ENCODE results near the gene OTOG.

Gene OTOG

GRCh38 chr11:17640493-17641164 is 93.6 kb downstream of the OTOG start:
- H3K27me3 ChIP-seq (ENCODE audit: control insufficient read depth, insufficient read depth, low read length): peaks cover 2% of the 10 kb centered on the region
- no peaks in the 10 kb centered on the region for H3K4me1 ChIP-seq (ENCODE audit: control insufficient read depth, insufficient read depth, low read length)
- H3K36me3 ChIP-seq (ENCODE audit: control insufficient read depth, insufficient read depth, low read length): no peaks in the 10 kb centered on the region
- no peak overlapping the region for H3K9ac ChIP-seq (ENCODE audit: low read length)
- H3K4me3 ChIP-seq (ENCODE audit: low read length): no peak overlapping the region
- H3K27ac ChIP-seq (ENCODE audit: low read depth, low read length): no peak overlapping the region

GRCh38 chr11:17641792-17642350 is 94.8 kb downstream of the OTOG start:
- Histone ChIP-seq H3K27ac (ENCODE audit: low read depth, low read length) (no peak overlapping the region), H3K4me1 (ENCODE audit: control insufficient read depth, insufficient read depth, low read length) (no peaks in the 10 kb centered on the region), H3K36me3 (ENCODE audit: control insufficient read depth, insufficient read depth, low read length) (no peaks in the 10 kb centered on the region), H3K4me3 (ENCODE audit: low read length) (no peak overlapping the region), H3K27me3 (ENCODE audit: control insufficient read depth, insufficient read depth, low read length) (peaks cover 2% of the 10 kb centered on the region), H3K9ac (ENCODE audit: low read length) (no peak overlapping the region)

- no peak overlapping the region for H3K4me3 ChIP-seq (ENCODE audit: low read length)
- H3K36me3 ChIP-seq (ENCODE audit: control insufficient read depth, insufficient read depth, low read length): no peaks in the 10 kb centered on the region
- peaks cover 2% of the 10 kb centered on the region for H3K27me3 ChIP-seq (ENCODE audit: control insufficient read depth, insufficient read depth, low read length)
- no peaks in the 10 kb centered on the region for H3K4me1 ChIP-seq (ENCODE audit: control insufficient read depth, insufficient read depth, low read length)
- no peak overlapping the region for H3K9ac ChIP-seq (ENCODE audit: low read length)
- H3K27ac ChIP-seq (ENCODE audit: low read depth, low read length): no peak overlapping the region
Observed at GRCh38 chr11:17642370-17642769, 95.3 kb downstream of the OTOG start.

- H3K36me3 ChIP-seq (ENCODE audit: control insufficient read depth, insufficient read depth, low read length): no peaks in the 10 kb centered on the region
- peaks cover 2% of the 10 kb centered on the region for H3K27me3 ChIP-seq (ENCODE audit: control insufficient read depth, insufficient read depth, low read length)
- no peak overlapping the region for H3K27ac ChIP-seq (ENCODE audit: low read depth, low read length)
- H3K4me3 ChIP-seq (ENCODE audit: low read length): no peak overlapping the region
- no peak overlapping the region for H3K9ac ChIP-seq (ENCODE audit: low read length)
- no peaks in the 10 kb centered on the region for H3K4me1 ChIP-seq (ENCODE audit: control insufficient read depth, insufficient read depth, low read length)
Observed at GRCh38 chr11:17642980-17643379, 95.9 kb downstream of the OTOG start.

GRCh38 chr11:17643506-17644405 is 96.7 kb downstream of the OTOG start:
- no peaks in the 10 kb centered on the region for H3K4me1 ChIP-seq (ENCODE audit: control insufficient read depth, insufficient read depth, low read length)
- H3K27me3 ChIP-seq (ENCODE audit: control insufficient read depth, insufficient read depth, low read length): no peaks in the 10 kb centered on the region
- H3K36me3 ChIP-seq (ENCODE audit: control insufficient read depth, insufficient read depth, low read length): no peaks in the 10 kb centered on the region
- H3K9ac ChIP-seq (ENCODE audit: low read length): no peak overlapping the region
- no peak overlapping the region for H3K4me3 ChIP-seq (ENCODE audit: low read length)
- H3K27ac ChIP-seq (ENCODE audit: low read depth, low read length): no peak overlapping the region

- no peak overlapping the region for H3K9ac ChIP-seq (ENCODE audit: low read length)
- H3K27me3 ChIP-seq (ENCODE audit: control insufficient read depth, insufficient read depth, low read length): no peaks in the 10 kb centered on the region
- H3K36me3 ChIP-seq (ENCODE audit: control insufficient read depth, insufficient read depth, low read length): no peaks in the 10 kb centered on the region
- no peaks in the 10 kb centered on the region for H3K4me1 ChIP-seq (ENCODE audit: control insufficient read depth, insufficient read depth, low read length)
- no peak overlapping the region for H3K27ac ChIP-seq (ENCODE audit: low read depth, low read length)
- H3K4me3 ChIP-seq (ENCODE audit: low read length): no peak overlapping the region
Observed at GRCh38 chr11:17645190-17645970, 98.3 kb downstream of the OTOG start.

GRCh38 chr11:17646451-17647145 is 99.5 kb downstream of the OTOG start:
- H3K27ac ChIP-seq (ENCODE audit: low read depth, low read length): no peak overlapping the region
- no peaks in the 10 kb centered on the region for H3K4me1 ChIP-seq (ENCODE audit: control insufficient read depth, insufficient read depth, low read length)
- H3K27me3 ChIP-seq (ENCODE audit: control insufficient read depth, insufficient read depth, low read length): no peaks in the 10 kb centered on the region
- H3K36me3 ChIP-seq (ENCODE audit: control insufficient read depth, insufficient read depth, low read length): no peaks in the 10 kb centered on the region
- no peak overlapping the region for H3K9ac ChIP-seq (ENCODE audit: low read length)
- H3K4me3 ChIP-seq (ENCODE audit: low read length): no peak overlapping the region

- no peak overlapping the region for H3K27ac ChIP-seq (ENCODE audit: low read depth, low read length)
- no peak overlapping the region for H3K9ac ChIP-seq (ENCODE audit: low read length)
- H3K27me3 ChIP-seq (ENCODE audit: control insufficient read depth, insufficient read depth, low read length): no peaks in the 10 kb centered on the region
- no peaks in the 10 kb centered on the region for H3K4me1 ChIP-seq (ENCODE audit: control insufficient read depth, insufficient read depth, low read length)
- no peaks in the 10 kb centered on the region for H3K36me3 ChIP-seq (ENCODE audit: control insufficient read depth, insufficient read depth, low read length)
- no peak overlapping the region for H3K4me3 ChIP-seq (ENCODE audit: low read length)
Observed at GRCh38 chr11:17648528-17648927, 101.5 kb downstream of the OTOG start.

- Histone ChIP-seq H3K27me3 (ENCODE audit: control insufficient read depth, insufficient read depth, low read length) (no peaks in the 10 kb centered on the region), H3K4me1 (ENCODE audit: control insufficient read depth, insufficient read depth, low read length) (no peaks in the 10 kb centered on the region), H3K27ac (ENCODE audit: low read depth, low read length) (no peak overlapping the region), H3K4me3 (ENCODE audit: low read length) (no peak overlapping the region), H3K36me3 (ENCODE audit: control insufficient read depth, insufficient read depth, low read length) (no peaks in the 10 kb centered on the region), H3K9ac (ENCODE audit: low read length) (no peak overlapping the region)
Observed at GRCh38 chr11:17649261-17649660, 102.2 kb downstream of the OTOG start.

GRCh38 chr11:17649696-17650095 is 102.6 kb downstream of the OTOG start:
- H3K4me3 ChIP-seq (ENCODE audit: low read length): no peak overlapping the region
- H3K27ac ChIP-seq (ENCODE audit: low read depth, low read length): no peak overlapping the region
- H3K9ac ChIP-seq (ENCODE audit: low read length): no peak overlapping the region
- no peaks in the 10 kb centered on the region for H3K4me1 ChIP-seq (ENCODE audit: control insufficient read depth, insufficient read depth, low read length)
- H3K36me3 ChIP-seq (ENCODE audit: control insufficient read depth, insufficient read depth, low read length): no peaks in the 10 kb centered on the region
- no peaks in the 10 kb centered on the region for H3K27me3 ChIP-seq (ENCODE audit: control insufficient read depth, insufficient read depth, low read length)

- H3K9ac ChIP-seq (ENCODE audit: low read length): no peak overlapping the region
- H3K36me3 ChIP-seq (ENCODE audit: control insufficient read depth, insufficient read depth, low read length): no peaks in the 10 kb centered on the region
- H3K27ac ChIP-seq (ENCODE audit: low read depth, low read length): no peak overlapping the region
- no peaks in the 10 kb centered on the region for H3K4me1 ChIP-seq (ENCODE audit: control insufficient read depth, insufficient read depth, low read length)
- H3K27me3 ChIP-seq (ENCODE audit: control insufficient read depth, insufficient read depth, low read length): no peaks in the 10 kb centered on the region
- H3K4me3 ChIP-seq (ENCODE audit: low read length): no peak overlapping the region
Observed at GRCh38 chr11:17650127-17650911, 103.3 kb downstream of the OTOG start.
